ENCODE results near the gene BCL7B.
A peak's percentile ranks its signal among the peaks of the same experiment; 100 is the strongest.
"Not testable (repeated sequence)": the region's sequence is repeated elsewhere in the genome, so short reads cannot be mapped to it uniquely, and the experiment has no call there.

Gene BCL7B

DNA sequence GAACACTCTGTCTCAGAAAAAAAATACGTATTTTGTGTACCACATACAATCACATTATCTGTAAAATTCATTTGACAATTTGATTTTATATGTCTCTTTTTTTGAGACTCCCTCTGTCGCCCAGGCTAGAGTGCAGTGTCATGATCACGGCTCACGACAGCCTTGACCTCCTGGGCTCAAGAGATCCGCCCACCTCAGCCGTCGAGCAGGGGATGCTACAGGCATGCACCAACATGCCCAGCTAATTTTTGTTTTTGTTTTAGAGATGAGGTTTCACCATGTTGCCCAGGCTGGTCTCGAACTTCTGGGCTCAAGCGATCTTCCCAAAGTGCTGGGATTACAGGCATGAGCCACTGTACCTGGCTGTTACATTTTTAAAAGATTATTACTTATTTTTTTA, 23.7 kb downstream of the BCL7B start:
- DNase-seq (ENCODE audit: low spot score), result no peak

DNA sequence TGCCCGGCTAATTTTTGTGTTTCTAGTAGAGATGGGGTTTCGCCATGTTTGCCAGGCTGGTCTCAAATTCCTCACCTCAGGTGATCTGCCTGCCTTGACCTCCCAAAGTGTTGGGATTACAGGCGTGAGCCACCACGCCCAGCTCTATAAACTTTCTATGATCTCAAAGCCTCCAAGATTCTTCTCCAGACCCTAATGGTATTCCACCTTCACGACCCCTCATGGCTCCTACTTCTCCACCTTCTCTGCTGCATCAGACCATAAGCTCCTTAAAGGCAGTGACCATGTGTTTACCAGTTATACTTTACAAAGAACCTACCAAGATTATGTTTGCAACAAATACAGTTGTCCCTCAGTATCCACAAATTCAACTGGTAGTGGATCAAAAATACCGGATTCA, 25.3 kb downstream of the BCL7B start:
- no peak for DNase-seq (ENCODE audit: low spot score)

DNA sequence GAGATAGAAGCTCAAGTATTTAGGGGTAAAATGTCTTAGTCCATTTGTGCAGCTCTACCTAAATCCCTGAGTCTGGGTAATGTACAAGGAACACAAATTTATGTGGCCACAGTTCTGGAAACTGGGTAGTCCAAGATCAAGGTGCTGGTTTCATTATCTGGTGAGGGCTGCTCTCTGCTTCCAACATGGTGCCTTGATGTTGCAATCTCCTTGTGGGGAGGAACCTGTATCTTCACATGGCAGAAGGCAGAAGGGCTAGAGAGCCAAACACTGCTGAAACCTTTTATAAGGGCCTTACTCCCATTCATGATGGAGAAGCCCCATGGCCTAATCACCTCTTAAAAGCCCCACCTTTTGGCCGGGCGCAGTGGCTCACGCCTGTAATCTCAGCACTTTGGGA, 26.7 kb downstream of the BCL7B start:
- no peak for DNase-seq (ENCODE audit: low spot score)

DNA sequence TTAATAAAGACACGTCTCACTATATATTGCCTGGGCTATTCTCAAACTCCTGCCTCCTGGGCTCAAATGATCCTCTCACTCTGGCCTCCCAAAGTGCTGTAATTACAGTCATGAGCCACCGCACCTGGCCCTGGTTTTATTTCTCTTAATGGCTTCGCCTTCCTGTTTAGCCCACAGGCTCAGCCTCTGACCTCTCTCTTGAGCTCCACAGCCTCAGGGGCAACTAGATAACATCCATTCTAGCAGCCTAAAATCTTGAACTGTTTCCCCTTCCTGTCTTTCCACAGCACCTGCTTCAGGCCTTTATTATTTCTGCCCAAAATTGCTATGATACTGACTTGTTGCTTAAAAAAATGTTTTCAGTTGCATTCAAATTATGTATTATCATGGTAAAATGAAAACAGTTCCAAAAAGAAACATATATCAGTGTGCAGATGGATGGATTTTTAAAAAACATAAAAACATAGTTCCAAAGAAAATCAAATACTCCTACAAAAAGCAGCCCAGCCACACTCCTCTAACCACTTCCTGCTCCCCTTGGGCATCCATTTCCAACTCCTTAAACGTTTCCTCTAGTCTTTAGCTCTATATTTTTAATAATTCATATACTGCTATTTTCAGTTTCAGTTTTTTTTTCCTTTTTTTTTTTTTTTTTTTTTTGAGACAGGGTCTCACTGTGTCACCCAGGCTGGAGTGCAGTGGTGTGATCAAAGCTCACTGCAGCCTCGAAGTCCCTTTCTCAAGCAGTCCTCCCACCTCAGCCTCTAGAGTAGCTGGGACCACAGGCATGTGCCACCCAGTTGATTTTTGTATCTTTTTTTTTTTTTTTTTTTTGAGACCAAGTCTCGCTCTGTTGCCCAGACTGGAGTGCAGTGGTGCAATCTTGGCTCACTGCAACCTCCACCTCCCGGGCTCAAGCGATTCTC, 30.3 kb downstream of the BCL7B start:
- DNase-seq (ENCODE audit: low spot score), result no peak

DNA sequence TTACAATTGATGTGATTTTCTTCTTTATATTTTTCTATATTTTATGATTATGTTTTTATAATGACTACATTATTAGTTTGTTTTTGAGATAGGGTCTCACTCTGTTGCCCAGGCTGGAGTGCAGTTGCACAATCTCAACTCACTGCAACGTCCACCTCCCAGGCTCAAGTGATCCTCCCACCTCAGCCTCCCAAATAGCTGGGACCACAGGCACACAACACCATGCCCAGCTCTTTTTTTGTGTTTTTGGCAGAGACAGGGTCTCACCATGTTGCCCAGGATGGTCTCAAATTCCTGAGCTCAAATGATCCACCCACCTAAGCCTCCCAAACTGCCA, 31.4 kb downstream of the BCL7B start:
- not testable (repeated sequence) for DNase-seq (ENCODE audit: low spot score)

DNA sequence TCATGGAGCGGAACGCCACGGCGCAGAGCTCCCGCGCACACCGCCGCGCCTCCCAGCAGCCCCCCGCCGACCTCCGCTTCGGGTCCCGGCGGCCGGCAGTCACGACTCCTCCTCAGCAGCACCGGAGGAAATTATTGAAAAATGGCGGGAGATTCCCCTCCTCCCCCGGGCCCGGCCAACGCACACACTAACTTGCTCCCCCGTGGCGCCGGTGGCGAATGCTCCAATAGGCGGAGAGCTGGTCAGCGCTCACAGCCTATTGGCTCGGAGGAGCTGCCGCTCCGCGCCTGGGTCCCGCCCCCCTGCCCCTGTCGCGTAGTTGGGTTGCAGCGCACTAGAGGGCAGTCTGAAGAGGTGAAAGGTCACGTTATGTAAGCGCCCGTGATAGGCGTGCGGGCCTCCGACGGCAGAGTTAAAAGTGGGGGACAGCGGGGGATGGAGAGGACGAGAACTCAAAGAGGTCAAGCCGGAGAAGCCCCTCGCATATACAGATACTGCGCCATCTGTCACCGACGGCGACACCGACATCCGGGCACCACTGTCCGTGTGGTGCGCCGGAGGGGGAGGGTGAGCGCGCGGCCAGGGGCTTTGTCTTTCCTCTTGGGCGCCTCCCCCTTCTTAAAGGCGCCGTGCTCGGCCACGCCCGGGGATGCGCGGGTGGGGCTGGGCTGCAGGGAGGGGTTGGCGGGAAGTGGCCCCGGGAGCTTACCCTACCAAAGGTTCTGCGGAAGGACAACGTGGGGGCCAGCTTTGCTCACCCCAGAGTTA, 35.2 kb downstream of the BCL7B start, which contains the start of gene BAZ1B:
Gene BAZ1B, minus strand, starts transcription at position 189 of the 768 bp plus-strand sequence. CDS start 360 bp downstream, outside the sequence.
- DNase-seq (ENCODE audit: low spot score), result peak; percentile 100

DNA sequence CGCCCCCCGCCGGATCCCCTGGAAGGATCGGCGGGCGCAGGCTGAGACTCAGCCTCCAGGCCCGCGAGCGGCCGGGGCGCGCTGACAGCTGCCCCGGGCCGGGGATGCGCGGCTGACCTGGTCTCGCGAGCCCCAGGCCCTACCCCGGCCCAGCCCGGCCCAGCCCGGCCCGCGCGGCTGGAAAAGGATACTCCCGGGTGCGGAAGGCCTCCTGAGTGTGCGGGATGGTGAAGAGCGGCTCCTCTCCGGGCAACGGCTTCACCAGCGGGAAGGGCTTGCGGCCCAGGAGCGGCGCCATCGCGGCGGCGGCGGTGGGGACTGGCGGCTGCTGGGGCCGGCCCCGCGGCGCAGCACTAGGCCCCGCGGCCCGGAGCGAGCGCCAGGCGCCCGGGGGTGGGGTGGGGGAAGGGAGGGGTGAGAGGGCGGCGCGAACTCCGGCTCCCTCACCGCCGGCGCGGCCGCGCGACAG, 35.8 kb downstream of the BCL7B start:
- DNase-seq (ENCODE audit: low spot score), result no peak

DNA sequence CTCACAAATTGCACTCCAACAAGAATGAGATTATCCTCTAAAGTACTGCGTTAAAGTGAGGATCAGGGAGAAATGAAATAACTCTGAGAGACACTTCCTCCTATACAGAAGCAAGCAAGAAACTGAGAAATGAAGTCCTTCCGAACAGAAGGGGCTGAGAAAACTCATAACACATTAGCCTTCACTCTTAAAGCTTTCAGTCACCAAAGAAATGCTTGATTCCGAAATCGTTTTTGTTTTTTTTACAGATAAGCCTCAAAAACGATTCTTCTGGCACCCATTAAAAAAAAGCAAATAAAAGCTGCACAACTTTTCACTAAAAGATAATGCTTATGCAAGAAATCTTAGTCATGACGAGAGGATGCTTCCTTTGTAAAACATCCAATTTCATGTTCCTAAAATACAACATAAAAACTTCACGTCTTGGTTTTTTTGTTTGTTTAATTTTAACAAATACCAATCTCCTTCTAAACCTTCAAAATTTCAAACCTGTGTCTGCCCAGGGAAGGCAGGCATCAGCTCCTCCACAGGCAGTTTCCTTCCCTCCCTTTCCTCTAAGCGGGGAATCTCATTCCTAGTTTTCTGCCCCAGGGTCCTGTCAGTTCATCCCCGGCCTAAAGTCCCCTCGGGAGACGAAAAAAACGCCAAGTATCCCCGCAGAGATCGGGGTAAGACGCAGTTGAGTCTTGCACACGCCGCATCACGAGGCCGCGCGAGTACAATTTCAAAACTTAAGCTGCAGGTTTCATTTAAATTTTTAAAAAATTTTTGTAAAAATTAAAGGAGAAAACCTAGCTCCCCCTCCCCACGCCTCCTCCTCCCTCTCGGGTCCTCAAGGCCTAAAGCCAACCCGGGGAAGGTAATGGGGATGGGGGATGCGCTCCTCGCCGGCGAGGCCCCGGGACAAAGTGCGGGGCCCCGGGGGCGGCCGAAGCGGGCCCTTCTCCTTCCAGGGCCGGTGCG, 36.5 kb downstream of the BCL7B start:
- DNase-seq (ENCODE audit: low spot score), result no peak

DNA sequence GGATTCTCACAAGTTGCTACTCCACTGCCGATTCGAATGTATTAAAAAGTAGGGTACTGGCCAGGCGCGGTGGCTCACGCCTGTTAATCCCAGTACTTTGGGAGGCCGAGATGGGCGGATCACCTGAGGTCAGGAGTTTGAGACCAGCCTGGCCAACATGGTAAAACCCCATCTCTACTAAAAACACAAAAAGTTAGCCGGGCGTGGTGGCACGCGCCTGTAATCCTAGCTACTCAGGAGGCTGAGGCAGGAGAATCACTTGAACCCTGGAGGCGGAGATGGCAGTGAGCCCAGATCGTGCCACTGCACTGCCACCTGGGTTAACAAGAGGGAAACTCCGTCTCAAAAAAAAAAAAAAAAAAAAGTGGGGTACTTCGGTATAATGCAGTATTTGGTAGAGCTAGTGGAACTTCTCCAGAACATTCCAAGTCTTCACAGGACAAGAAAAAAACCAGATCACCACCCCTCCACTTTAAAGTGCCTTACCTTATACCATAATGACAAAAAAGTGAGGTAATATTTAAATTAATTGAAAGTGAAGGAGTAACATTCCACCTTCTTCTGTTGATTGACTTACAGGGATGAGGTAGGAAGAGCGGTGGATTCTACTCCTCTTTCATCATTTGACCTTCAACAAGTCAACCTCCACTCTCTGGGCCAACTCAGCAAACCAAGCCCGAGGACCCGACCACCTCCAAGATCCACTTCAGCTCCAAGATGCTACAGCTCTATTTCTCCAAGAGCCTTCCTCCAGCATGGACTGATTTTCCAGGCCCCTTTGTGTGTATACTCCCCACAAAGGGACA, 37.4 kb downstream of the BCL7B start:
- DNase-seq (ENCODE audit: low spot score), result no peak

DNA sequence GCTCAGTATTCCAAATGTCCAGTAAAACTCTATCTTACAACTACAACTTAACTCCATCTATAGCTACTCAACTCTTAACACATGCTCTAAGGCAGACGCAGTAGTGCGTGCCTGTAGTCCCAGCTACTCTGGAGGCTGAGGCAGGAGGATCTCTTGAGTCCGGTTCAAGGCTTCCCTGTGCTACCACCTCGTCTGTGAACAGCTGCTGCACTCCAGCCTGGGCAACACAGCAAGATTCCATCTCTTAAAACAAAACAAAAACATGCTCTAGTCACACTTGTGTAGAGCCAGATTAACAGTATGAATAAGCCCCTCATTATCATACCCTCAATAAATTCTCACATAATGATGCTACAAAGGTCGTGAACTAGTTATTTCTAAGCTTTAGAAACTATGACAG, 39.0 kb downstream of the BCL7B start:
- no peak for DNase-seq (ENCODE audit: low spot score)

DNA sequence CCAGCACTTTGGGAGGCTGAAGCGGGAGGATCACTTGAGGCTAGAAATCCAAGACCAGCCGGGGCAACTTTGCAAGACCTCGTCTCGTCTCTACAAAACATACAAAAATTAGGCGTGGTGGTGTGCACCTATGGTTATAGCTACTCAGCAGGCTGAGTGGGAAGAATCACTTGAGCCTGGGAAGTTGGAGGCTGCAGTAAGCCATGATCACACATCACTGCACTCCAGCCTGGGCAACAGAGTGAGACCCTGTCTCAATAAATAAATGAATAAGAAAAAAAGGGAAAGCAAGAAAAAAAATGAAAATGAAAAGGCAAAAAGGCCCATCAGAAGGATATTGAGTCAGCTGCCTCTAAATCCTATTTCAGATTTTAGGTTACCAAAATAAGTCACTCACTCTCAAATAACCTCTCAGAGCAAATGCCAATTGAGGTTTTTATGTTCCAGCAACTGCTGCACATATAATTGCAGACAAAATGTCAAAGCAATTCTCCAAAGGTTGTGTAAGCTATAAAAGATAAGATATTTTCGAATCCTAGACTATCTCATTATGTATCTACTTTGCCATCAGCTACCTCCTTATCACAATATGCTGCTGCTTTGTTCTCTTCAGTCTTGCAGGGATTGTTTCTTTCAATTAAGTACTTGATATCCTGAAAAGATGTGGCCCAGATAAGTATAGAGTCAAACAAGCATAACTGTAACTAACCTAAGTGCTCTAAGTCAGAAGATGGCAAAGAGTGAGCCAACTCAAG, 40.1 kb downstream of the BCL7B start:
- no peak for DNase-seq (ENCODE audit: low spot score)

DNA sequence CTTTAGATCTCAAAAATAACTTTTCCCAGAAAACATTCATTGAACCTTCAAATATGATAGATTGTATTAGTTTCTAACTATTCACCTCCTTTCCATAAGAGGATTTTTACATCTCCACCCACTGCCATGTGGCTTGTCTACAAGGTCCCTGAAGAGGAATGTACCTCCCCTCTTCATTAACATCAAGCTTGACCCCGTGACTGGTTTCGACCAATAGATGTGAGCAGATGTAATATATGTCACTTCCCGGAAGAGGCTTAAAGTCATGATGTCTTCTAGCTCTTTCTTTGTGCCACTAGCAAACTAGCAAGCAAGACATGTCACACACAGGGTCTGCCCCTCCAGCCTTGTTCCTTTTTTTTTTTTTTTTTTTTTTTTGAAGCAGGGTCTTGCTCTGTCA, 42.3 kb downstream of the BCL7B start:
- no peak for DNase-seq (ENCODE audit: low spot score)

DNA sequence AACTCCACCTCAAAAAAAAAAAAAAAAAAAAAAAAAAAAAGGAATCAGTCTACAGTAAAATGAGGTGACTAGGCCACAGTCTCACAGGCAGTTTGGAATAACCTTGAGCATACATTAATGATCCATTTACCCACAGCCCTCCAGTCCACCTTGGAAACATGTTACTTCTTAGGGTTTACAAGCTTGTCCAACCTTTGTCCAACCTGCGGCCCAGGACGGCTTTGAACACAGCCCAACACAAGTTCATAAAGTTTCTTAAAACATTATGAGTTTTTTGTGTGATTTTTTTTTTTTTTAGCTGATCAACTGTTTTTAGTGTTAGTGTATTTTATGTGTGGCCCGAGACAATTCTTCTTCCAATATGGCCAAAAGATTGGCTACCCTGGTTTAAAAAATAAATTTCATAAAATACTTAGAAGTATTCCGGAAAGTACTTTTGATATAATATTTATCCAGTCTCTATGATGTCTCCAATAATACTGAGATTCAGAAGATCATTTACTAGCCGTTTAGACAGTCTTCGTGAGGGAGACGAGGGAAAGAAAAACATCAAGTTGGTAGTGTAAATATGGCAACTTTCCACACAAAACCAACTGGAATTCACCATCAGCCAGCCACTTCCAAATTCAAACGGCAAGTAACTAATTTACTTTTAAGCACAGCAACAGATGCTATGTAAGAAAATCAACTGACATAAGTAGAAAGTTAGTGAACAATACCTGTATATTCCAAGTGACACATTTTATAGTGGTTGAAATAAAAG, 45.3 kb downstream of the BCL7B start:
- DNase-seq (ENCODE audit: low spot score), result no peak

DNA sequence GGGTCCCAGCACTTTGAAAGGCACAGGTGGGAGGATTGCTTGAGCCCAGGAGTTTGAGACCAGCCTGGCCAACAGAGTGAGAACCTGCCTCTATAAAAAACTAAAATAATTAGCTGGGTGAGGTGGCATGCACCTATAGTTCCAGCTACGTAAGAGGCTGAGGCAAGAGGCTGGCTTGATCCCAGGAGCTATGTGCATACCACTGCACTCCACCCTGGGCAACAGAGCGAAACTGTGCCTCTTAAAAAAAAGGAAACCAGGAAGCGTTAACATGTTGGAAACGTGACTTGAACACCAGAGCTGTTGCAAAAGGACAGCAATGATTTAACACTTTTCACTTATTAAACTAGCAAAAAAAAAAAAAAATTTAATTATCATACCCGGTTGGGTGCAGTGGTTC, 48.0 kb downstream of the BCL7B start:
- DNase-seq (ENCODE audit: low spot score), result no peak

DNA sequence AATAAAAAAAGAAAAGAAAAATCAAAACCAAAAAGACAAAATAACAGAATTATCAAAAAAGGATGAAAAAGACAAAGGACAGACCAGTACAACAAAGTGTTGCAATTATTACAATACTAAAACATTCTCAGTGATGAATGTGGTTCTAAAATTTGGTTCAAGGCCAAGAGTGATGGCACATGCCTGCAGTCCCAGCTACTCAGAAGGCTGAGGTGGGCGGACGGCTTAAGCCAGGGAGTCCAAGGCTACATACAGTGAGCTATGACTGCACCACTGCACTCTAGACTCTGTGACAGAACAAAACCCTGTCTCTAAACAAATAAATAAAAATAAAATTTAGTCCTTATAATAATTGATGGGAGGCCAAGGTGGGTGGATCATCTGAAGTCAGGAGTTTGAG, 49.9 kb downstream of the BCL7B start:
- DNase-seq (ENCODE audit: low spot score), result no peak

DNA sequence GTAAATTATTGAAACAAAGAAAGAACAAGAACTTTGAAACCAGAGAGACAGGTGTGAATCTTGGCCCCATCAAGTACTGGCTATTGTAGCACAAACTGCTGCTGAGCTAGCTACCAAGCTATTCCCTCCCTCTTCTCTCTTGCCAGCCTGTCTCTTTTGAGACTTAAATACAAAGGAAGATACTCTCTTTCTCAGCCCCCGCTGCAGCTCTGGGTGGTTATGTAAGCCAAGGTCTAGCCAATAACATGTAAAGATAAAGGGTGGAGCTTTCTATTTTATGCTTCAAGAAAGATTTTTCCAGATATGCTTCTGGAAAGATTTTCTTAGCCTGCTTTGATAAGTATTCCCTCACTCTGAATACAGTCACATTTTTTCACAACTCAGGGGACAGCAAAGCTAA, 52.6 kb downstream of the BCL7B start:
- DNase-seq (ENCODE audit: low spot score), result no peak

DNA sequence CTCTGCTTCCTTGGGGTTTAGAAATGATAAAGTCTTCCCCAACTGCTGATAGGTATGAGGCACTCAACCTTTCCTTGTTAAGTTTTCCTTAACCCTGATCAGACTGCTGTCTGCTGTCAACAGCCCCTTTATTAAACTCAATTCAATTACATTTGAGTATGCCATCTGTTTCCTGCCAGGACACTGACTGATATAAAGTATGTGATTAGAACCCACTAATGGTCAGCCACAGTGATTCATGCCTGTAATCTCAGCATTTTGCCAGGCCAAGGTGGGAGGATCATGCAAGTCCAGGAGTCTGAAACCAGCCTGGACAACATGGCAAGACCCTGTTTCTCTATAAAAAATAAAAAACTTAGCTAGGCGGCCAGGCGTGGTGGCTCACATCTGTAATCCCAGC, 53.5 kb downstream of the BCL7B start:
- no peak for DNase-seq (ENCODE audit: low spot score)

DNA sequence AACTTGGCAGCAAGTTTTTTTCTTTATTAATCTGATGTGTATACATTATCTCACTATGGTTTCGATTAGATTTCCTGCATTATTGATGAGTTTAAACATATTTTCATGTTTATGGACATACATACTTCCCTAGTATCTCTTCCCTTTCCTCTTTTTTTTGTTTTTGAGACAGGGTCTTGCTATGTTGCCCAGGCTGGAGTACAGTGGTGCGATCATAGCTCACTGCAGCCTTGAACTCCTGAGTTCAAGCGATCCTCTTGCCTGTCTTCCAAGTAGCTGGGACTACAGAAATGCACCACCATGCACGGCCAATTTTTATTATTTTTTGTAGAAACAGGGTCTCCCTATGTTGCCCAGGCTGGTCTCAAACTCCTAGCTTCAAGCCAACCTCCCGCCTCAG, 54.3 kb downstream of the BCL7B start:
- DNase-seq (ENCODE audit: low spot score), result no peak

DNA sequence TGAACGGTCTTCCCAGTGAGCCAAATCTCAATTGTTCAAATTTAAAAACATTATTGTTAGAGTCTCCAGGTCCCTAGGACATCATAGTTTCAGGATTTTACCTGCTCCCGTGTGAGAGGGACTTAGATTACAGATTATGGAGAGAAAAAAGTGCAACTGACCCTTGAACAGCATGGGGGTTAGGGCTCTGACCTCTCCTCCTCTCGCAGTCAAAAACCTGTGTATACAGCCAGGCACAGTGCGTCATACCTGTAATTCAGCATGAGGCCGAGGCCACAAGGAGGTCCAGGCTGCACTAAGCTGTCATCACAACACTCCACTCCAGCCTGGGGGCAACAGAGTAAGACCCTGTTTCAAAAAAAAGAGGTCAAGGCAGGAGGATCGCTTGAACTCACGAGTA, 60.9 kb downstream of the BCL7B start:
- DNase-seq (ENCODE audit: low spot score), result no peak

DNA sequence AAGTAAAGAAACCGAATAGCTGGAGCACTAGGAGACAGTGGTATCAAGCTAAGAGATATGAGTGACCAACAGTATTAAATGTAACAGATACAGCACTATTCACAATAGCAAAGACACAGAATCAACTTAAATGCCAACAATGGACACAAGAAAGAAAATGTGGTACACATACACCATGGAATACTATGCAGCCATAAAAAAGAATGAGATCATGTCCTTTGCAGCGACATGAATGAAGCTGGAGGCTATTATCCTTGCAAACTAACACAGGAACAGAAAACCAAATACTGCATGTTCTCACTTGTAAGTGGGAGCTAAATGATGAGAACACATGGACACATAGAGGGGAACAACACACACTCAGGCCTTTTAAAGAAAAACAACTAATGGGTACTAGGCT, 62.0 kb downstream of the BCL7B start:
- DNase-seq (ENCODE audit: low spot score), result not testable (repeated sequence)
